ENCODE data around the gene KCNE1. TPM values are rescaled to one million over a fixed set of nuclear protein-coding genes. Genes with fewer than 3 reads are reported as not detected.

The KCNE1 gene
- total and polyA plus RNA-seq, 2 of the 13 experiments (the other 11 are each of a cell fraction or from before 2014, with no cell fraction given), result 0.35 TPM; not detected in 1

DNA sequence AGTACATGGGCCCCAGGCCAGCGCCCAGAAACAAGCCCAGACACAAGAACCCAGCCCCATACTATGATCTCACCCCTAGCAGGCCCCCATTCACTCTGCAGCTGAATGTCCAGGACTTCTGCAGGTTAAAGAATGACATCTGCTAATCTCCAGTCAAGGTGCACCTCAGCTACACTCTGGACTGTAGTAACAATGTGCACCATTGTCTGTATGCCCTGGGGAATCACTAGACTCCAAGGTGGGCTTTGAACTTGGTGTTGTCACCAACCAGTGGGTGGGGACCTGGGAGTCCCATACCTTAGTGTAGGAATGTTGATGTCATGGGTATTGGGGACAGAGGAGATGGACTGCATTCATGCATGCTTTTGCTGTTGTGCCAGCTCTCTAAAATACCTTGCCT is 10.3 kb downstream of the KCNE1 start (continued):
- TF ChIP-seq PHF21A (CRISPR knock-in tag; IDR thresholded peaks at IDR 0.05) (peak; percentile 58; the same call in 1 of the 2 replicates), FOXO1 (CRISPR knock-in tag; IDR thresholded peaks at IDR 0.05) (0 out of 2 replicates have a peak, but pooled peaks have one; percentile 18), ATF3 (CRISPR knock-in tag; IDR thresholded peaks at IDR 0.05) (peak; percentile 55; the same call in 1 of the 2 replicates), FOXP4 (CRISPR knock-in tag; IDR thresholded peaks at IDR 0.05) (0 out of 2 replicates have a peak, but pooled peaks have one; percentile 29), ZBTB25 (CRISPR knock-in tag; IDR thresholded peaks at IDR 0.05) (no peak), SP2 (CRISPR knock-in tag; IDR thresholded peaks at IDR 0.05) (no peak), ZNF761 (CRISPR knock-in tag; conservative IDR thresholded peaks at IDR 0.05) (0 out of 2 replicates have a peak, but pooled peaks have one; percentile 54), SALL1 (CRISPR knock-in tag; IDR thresholded peaks at IDR 0.05) (peak; percentile 61), NRL (CRISPR knock-in tag; IDR thresholded peaks at IDR 0.05; ENCODE audit: borderline replicate concordance) (no peak), JUN (CRISPR knock-in tag; IDR thresholded peaks at IDR 0.05) (peak; percentile 77), FOXO4 (CRISPR knock-in tag; conservative IDR thresholded peaks at IDR 0.05) (no peak), RXRA (CRISPR knock-in tag; IDR thresholded peaks at IDR 0.05) (peak; percentile 70; the same call in 1 of the 2 replicates), EP300 (IDR thresholded peaks at IDR 0.05; ENCODE audit: low read depth in 2 of 2, low read length in 2 of 2) (peak in 1 of 2 experiments; percentile 67; a peak in 1 of 4 replicates), EP300 (CRISPR knock-in tag; IDR thresholded peaks at IDR 0.05; ENCODE audit: borderline replicate concordance) (peak; percentile 48; the same call in 1 of the 2 replicates), ZNF570 (CRISPR knock-in tag; IDR thresholded peaks at IDR 0.05; ENCODE audit: borderline replicate concordance) (no peak), ZFX (CRISPR knock-in tag; IDR thresholded peaks at IDR 0.05; ENCODE audit: low read depth) (0 out of 2 replicates have a peak, but pooled peaks have one; percentile 19), FOXC1 (CRISPR knock-in tag; IDR thresholded peaks at IDR 0.05; ENCODE audit: borderline replicate concordance) (no peak), TBX2 (CRISPR knock-in tag; IDR thresholded peaks at IDR 0.05; ENCODE audit: borderline replicate concordance) (peak; percentile 78)
- TF ChIP-seq, protein P1, sequence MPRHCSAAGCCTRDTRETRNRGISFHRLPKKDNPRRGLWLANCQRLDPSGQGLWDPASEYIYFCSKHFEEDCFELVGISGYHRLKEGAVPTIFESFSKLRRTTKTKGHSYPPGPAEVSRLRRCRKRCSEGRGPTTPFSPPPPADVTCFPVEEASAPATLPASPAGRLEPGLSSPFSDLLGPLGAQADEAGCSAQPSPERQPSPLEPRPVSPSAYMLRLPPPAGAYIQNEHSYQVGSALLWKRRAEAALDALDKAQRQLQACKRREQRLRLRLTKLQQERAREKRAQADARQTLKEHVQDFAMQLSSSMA (CRISPR knock-in tag; IDR thresholded peaks at IDR 0.05), result no peak
- TF ChIP-seq, protein P2, sequence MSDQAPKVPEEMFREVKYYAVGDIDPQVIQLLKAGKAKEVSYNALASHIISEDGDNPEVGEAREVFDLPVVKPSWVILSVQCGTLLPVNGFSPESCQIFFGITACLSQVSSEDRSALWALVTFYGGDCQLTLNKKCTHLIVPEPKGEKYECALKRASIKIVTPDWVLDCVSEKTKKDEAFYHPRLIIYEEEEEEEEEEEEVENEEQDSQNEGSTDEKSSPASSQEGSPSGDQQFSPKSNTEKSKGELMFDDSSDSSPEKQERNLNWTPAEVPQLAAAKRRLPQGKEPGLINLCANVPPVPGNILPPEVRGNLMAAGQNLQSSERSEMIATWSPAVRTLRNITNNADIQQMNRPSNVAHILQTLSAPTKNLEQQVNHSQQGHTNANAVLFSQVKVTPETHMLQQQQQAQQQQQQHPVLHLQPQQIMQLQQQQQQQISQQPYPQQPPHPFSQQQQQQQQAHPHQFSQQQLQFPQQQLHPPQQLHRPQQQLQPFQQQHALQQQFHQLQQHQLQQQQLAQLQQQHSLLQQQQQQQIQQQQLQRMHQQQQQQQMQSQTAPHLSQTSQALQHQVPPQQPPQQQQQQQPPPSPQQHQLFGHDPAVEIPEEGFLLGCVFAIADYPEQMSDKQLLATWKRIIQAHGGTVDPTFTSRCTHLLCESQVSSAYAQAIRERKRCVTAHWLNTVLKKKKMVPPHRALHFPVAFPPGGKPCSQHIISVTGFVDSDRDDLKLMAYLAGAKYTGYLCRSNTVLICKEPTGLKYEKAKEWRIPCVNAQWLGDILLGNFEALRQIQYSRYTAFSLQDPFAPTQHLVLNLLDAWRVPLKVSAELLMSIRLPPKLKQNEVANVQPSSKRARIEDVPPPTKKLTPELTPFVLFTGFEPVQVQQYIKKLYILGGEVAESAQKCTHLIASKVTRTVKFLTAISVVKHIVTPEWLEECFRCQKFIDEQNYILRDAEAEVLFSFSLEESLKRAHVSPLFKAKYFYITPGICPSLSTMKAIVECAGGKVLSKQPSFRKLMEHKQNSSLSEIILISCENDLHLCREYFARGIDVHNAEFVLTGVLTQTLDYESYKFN (CRISPR knock-in tag; conservative IDR thresholded peaks at IDR 0.05), result peak; percentile 75
